ENCODE measurements around the gene PLK2. TPM values are rescaled to one million over a fixed set of nuclear protein-coding genes. Genes with fewer than 3 reads are reported as not detected.
A peak's percentile ranks its signal among the peaks of the same experiment; 100 is the strongest.

The PLK2 gene
- polyA plus RNA-seq, 1 donor (not counting 4 experiments of a cell fraction or from before 2014, with no cell fraction given) = 295 TPM

DNA sequence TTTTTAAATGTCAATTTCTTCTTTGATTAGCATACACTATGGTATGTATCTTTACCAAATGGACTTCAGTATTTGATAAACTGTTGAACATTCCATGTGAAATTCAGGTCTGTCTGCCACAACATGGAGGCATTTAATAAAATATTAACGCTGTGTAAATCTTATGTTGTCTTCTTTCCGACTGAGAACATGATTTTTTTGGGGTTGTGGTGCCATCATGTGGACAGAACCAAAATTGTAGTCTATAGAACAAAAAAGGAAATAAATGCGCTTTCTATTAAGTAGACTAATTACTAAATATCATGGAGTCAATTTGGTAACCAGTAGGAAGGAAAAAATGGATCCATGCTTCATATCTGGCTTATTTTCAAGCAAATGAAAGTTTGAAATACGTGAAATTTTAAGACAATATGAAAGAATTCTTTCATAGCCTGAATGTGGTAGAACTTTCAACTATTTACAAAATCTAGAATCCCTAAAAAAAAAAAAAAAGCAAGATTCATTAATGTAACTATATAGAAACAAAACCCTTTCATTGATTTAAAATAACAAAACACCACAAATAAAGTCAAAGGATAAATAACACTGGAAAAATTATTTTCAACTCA is 2.8 kb upstream of the PLK2 start:
- H3K9ac ChIP-seq (ENCODE audit: control insufficient read depth, extremely low read depth, insufficient read depth, low read length) = no peak overlapping the region

DNA sequence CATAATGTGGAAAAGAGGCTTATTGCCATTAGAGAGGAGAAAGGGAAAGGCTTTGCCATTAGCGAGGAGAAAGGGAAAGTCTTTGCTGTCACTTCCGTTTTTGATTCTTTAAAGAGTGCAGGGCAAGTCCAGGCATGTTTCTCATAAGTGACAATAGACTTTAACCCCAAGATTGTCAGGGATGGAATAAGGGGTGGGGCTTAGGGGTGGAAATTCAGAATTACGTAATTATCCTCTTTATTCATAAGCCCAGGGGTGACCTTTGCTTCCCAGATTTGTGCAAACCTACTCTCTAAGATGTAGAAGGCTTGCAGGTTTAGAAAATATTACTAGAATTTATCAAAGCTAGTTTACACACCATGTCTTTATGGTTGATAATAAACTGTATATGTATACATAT is 2.3 kb upstream of the PLK2 start:
- peak; percentile 62 for DNase-seq (ENCODE audit: low read depth, low spot score)
- no peak overlapping the region for H3K9ac ChIP-seq (ENCODE audit: control insufficient read depth, extremely low read depth, insufficient read depth, low read length)
- no peak overlapping the region for H2AFZ ChIP-seq (ENCODE audit: control insufficient read depth, low read length)

More for the DNA sequence above, 2.8 kb upstream of the PLK2 start:
- H3K36me3 ChIP-seq (ENCODE audit: control insufficient read depth in 2 of 2, extremely low read depth in 1 of 2, insufficient read depth in 2 of 2, low read length in 2 of 2) = peaks cover 8 to 10% of the 10 kb centered on the region in 2 experiments
- no peak for TF ChIP-seq EZH2 (IDR thresholded peaks at IDR 0.05; ENCODE audit: low read length)
- TF ChIP-seq CTCF (optimal IDR thresholded peaks at IDR 0.05 in 1 of 3, IDR thresholded peaks at IDR 0.05 in 1 of 3, conservative IDR thresholded peaks at IDR 0.05 in 1 of 3; ENCODE audit: extremely low read depth in 1 of 3, insufficient read depth in 2 of 3, low read length in 3 of 3) = peak in 2 of 3 experiments; percentile 22 to 40
- FAIRE-seq = no peak
- H3K4me2 ChIP-seq (ENCODE audit: control insufficient read depth, extremely low read depth, insufficient read depth, low read depth, low read length) = peak overlapping the region; percentile 64
- H3K9me1 ChIP-seq (ENCODE audit: control insufficient read depth, extremely low read depth, insufficient read depth, low read length) = no peaks in the 10 kb centered on the region
- dilution Hi-C loops (cut with MboI; ENCODE audit: extremely low pct_ligation_motif_present, low sequenced_read_pairs) = no loop called here
- H3K27me3 ChIP-seq (ENCODE audit: control insufficient read depth, extremely low read depth, insufficient read depth, low read length) = no peaks in the 10 kb centered on the region
- no peak for DNase-seq (ENCODE audit: low read depth, low spot score)
- no peak overlapping the region for H3K4me3 ChIP-seq (ENCODE audit: control insufficient read depth in 2 of 3, extremely low read depth in 1 of 3, insufficient read depth in 2 of 3, low read depth in 1 of 3, low read length in 3 of 3)
- peaks cover 8% of the 10 kb centered on the region for H3K4me1 ChIP-seq (ENCODE audit: control insufficient read depth, extremely low read depth, insufficient read depth, low read length)
- H3K79me2 ChIP-seq (ENCODE audit: control insufficient read depth, insufficient read depth, low read length) = peaks cover 24% of the 10 kb centered on the region
- peaks cover 20% of the 10 kb centered on the region for H4K20me1 ChIP-seq (ENCODE audit: control insufficient read depth, extremely low read depth, insufficient read depth, low read length)
- peak overlapping the region; percentile 40 for H3K27ac ChIP-seq (ENCODE audit: control insufficient read depth, insufficient read depth, low read length)
- no peaks in the 10 kb centered on the region for H3K9me3 ChIP-seq (ENCODE audit: control insufficient read depth, low read depth, low read length)
- H2AFZ ChIP-seq (ENCODE audit: control insufficient read depth, low read length) = no peak overlapping the region

More for the DNA sequence above, 2.3 kb upstream of the PLK2 start:
- dilution Hi-C loops (cut with MboI; ENCODE audit: extremely low pct_ligation_motif_present, low sequenced_read_pairs) = no loop called here
- Histone ChIP-seq H3K9me1 (ENCODE audit: control insufficient read depth, extremely low read depth, insufficient read depth, low read length) (no peaks in the 10 kb centered on the region), H3K9me3 (ENCODE audit: control insufficient read depth, low read depth, low read length) (no peaks in the 10 kb centered on the region), H3K4me3 (ENCODE audit: control insufficient read depth in 2 of 3, extremely low read depth in 1 of 3, insufficient read depth in 2 of 3, low read depth in 1 of 3, low read length in 3 of 3) (no peak overlapping the region), H3K27me3 (ENCODE audit: control insufficient read depth, extremely low read depth, insufficient read depth, low read length) (no peaks in the 10 kb centered on the region), H3K4me2 (ENCODE audit: control insufficient read depth, extremely low read depth, insufficient read depth, low read depth, low read length) (peak overlapping the region; percentile 64), H3K27ac (ENCODE audit: control insufficient read depth, insufficient read depth, low read length) (peak overlapping the region; percentile 40), H4K20me1 (ENCODE audit: control insufficient read depth, extremely low read depth, insufficient read depth, low read length) (peaks cover 22% of the 10 kb centered on the region), H3K36me3 (ENCODE audit: control insufficient read depth in 2 of 2, extremely low read depth in 1 of 2, insufficient read depth in 2 of 2, low read length in 2 of 2) (peaks cover 10 to 12% of the 10 kb centered on the region in 2 experiments), H3K4me1 (ENCODE audit: control insufficient read depth, extremely low read depth, insufficient read depth, low read length) (peaks cover 11% of the 10 kb centered on the region), H3K79me2 (ENCODE audit: control insufficient read depth, insufficient read depth, low read length) (peaks cover 30% of the 10 kb centered on the region)
- TF ChIP-seq EZH2 (IDR thresholded peaks at IDR 0.05; ENCODE audit: low read length) (no peak), CTCF (optimal IDR thresholded peaks at IDR 0.05 in 1 of 3, IDR thresholded peaks at IDR 0.05 in 1 of 3, conservative IDR thresholded peaks at IDR 0.05 in 1 of 3; ENCODE audit: extremely low read depth in 1 of 3, insufficient read depth in 2 of 3, low read length in 3 of 3) (no peak)
- FAIRE-seq = peak; percentile 26

All from keratinocyte (primary cell).